Mesendoderm (in vitro differentiated cells): ENCODE results near the gene PDE1C.

Source experiments
- DNase-seq: peaks from one replicate; pipeline ENCODE4 v3.0.0; 2013
- H2AK5ac ChIP-seq: 2 replicates; pipeline ENCODE4 v1.6.1; 2013; ENCODE audit warnings: low read length, inconsistent platforms
- H2BK120ac ChIP-seq: 2 replicates; pipeline ENCODE4 v1.6.1; 2013; ENCODE audit warnings: low read depth, mild to moderate bottlenecking, low read length, moderate library complexity, mixed read lengths
- H2BK15ac ChIP-seq: replicated peaks from 2 replicates; pipeline ENCODE4 v1.6.1; 2013; ENCODE audit warnings: low read depth, mild to moderate bottlenecking, moderate library complexity
- H2BK5ac ChIP-seq: 2 replicates; pipeline ENCODE4 v1.6.1; 2013; ENCODE audit warnings: low read length, inconsistent platforms
- H3K18ac ChIP-seq: 2 replicates; pipeline ENCODE4 v1.6.1; 2013; ENCODE audit warnings: mild to moderate bottlenecking, low read length, mixed read lengths
- H3K23ac ChIP-seq: one replicate; pipeline ENCODE4 v1.6.1; 2013; ENCODE audit warnings: low read length
- H3K27ac ChIP-seq: 2 replicates; pipeline ENCODE4 v1.5.1; 2013; ENCODE audit warnings: low read depth, mild to moderate bottlenecking, inconsistent platforms, low read length, moderate library complexity
- H3K27me3 ChIP-seq: 2 replicates; pipeline ENCODE4 v1.6.1; 2013; ENCODE audit warnings: low read length, control low read depth, mild to moderate bottlenecking, inconsistent platforms; ENCODE audit not compliant: insufficient read depth, poor library complexity
- H3K36me3 ChIP-seq: 2 replicates; pipeline ENCODE4 v1.6.1; 2013; ENCODE audit warnings: low read length, inconsistent platforms; ENCODE audit not compliant: control insufficient read depth, insufficient read depth
- H3K4ac ChIP-seq: one replicate; pipeline ENCODE4 v1.6.1; 2013; ENCODE audit warnings: low read depth, mild to moderate bottlenecking, low read length, moderate library complexity
- H3K4me1 ChIP-seq: 2 replicates; pipeline ENCODE4 v1.6.1; 2013; ENCODE audit warnings: low read depth, low read length, inconsistent platforms; ENCODE audit not compliant: control insufficient read depth
- H3K4me2 ChIP-seq: 2 replicates; pipeline ENCODE4 v1.6.1; 2013; ENCODE audit warnings: low read length
- H3K4me3 ChIP-seq: 2 replicates; pipeline ENCODE4 v1.5.1; 2013; ENCODE audit warnings: mild to moderate bottlenecking, low read length
- H3K56ac ChIP-seq: one replicate; pipeline ENCODE4 v1.6.1; 2013; ENCODE audit warnings: low read length
- H3K79me1 ChIP-seq: 2 replicates; pipeline ENCODE4 v1.6.1; 2013; ENCODE audit warnings: low read length, inconsistent platforms
- H3K79me2 ChIP-seq: 2 replicates; pipeline ENCODE4 v1.6.1; 2013; ENCODE audit warnings: mild to moderate bottlenecking, low read length; ENCODE audit not compliant: control insufficient read depth, insufficient read depth
- H3K9ac ChIP-seq: 2 replicates; pipeline ENCODE4 v1.6.1; 2013; ENCODE audit warnings: low read length, inconsistent platforms
- H4K5ac ChIP-seq: one replicate; pipeline ENCODE4 v1.6.1; 2013; ENCODE audit warnings: low read length
- H4K8ac ChIP-seq: one replicate; pipeline ENCODE4 v1.6.1; 2013; ENCODE audit warnings: low read depth, mild to moderate bottlenecking, control low read depth, low read length, moderate library complexity
- WGBS: extraction: QIAGEN DNeasy Blood & Tissue Kit; methylation state at CpG from one replicate; pipeline ENCODE4 v1.1.7; 2013; ENCODE audit warnings: low lambda C conversion rate, missing lambda C conversion rate; ENCODE audit not compliant: insufficient coverage; ENCODE audit errors: extremely low coverage; 5-methylcytosine and 5-hydroxymethylcytosine counted together

Gene PDE1C

DNA sequence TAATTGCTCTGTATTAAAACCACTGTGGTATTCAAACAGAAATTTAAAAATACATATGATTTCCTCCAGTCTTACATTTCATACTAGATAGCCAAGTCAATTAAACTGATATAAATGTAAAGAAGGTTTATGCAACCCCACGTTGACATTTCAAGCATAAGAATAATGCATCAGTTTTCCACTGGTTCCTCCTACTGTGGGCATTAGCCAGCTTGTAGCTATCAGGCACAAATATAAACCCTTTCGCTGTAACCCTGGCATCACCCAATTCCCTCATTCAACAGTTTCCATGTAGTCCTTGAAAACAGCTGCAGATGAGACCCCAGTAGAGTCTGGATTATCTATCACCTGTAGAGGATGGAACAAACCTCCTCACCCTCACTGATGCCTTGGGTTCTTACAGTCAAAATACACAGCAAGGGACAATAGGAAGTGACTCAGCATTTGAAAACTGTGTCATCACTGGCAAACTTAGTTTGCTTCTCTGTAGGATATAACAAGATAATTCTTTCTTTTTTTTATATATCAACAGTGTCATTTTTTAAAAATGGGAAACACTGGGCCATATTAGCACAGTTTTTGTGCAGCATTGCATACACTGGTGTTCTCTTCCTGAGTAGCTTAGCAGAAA, 113.0 kb downstream of the PDE1C start:
- Histone ChIP-seq H2AK5ac (no peak overlapping the region), H3K4ac (peak overlapping the region; percentile 70), H3K18ac (peak overlapping the region; percentile 80), H3K9ac (no peak overlapping the region), H3K27ac (no peak overlapping the region), H2BK5ac (no peak overlapping the region), H3K23ac (no peak overlapping the region), H3K79me1 (no peaks in the 10 kb centered on the region), H2BK15ac (no peak overlapping the region), H4K8ac (no peak overlapping the region), H3K36me3 (no peaks in the 10 kb centered on the region), H3K79me2 (no peaks in the 10 kb centered on the region), H4K5ac (no peak overlapping the region), H3K4me2 (no peak overlapping the region), H3K4me1 (peaks cover 6% of the 10 kb centered on the region), H3K4me3 (no peak overlapping the region), H3K27me3 (no peaks in the 10 kb centered on the region), H2BK120ac (no peak overlapping the region), H3K56ac (no peak overlapping the region)
- peak; percentile 34 for DNase-seq
- WGBS, result no CpG with 5 or more reads among the region's 2 CpGs

DNA sequence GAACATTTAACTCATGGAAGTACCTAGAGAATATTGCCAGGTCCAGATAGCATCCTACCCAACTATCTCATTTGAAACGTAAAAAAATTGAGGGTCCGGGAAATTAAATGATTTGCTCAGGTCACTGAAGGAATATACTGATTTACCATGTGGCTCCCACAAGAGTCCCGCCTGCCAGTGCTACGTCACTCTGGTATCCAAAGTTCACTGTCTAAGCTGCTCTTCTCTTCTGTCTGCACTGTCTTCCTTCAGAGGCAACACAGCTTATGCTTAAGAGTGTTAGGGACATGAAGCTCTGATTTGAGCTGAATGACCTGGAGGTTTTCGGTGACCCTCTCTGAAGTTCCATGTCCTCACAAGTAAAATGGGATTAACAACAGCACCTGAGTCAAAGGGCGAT, 114.6 kb downstream of the PDE1C start:
- Histone ChIP-seq H3K79me2 (no peaks in the 10 kb centered on the region), H3K23ac (no peak overlapping the region), H3K4me1 (peaks cover 6% of the 10 kb centered on the region), H2AK5ac (no peak overlapping the region), H2BK120ac (no peak overlapping the region), H3K27me3 (no peaks in the 10 kb centered on the region), H4K5ac (no peak overlapping the region), H3K4ac (no peak overlapping the region), H3K27ac (no peak overlapping the region), H3K56ac (no peak overlapping the region), H2BK15ac (no peak overlapping the region), H3K9ac (no peak overlapping the region), H3K79me1 (no peaks in the 10 kb centered on the region), H3K4me2 (no peak overlapping the region), H3K4me3 (no peak overlapping the region), H3K36me3 (no peaks in the 10 kb centered on the region), H2BK5ac (no peak overlapping the region), H4K8ac (no peak overlapping the region), H3K18ac (no peak overlapping the region)
- no peak for DNase-seq
- no CpG with 5 or more reads among the region's 6 CpGs for WGBS

DNA sequence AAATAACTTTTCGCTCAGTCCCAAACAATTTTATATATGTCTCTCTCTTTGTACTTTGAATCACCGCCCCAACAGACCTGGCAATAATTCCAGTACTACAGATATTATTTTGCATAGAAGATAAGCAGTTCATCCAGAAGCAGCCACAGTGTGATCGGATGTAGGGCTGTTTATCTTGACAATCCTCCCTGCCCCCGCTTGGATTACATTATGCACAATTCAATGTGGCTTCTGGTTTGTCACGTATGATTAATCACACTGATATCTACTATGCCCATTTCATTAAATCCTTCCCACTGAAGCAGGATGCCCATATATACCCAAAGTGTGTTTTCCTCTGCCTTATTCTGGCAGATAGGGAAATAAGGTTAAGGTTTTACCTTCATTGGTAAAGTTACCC, 115.2 kb downstream of the PDE1C start:
- H3K79me2 ChIP-seq, result no peaks in the 10 kb centered on the region
- H3K4me2 ChIP-seq, result no peak overlapping the region
- no peak overlapping the region for H3K56ac ChIP-seq
- H3K23ac ChIP-seq, result no peak overlapping the region
- peaks cover 6% of the 10 kb centered on the region for H3K4me1 ChIP-seq
- H2BK120ac ChIP-seq, result no peak overlapping the region
- H2AK5ac ChIP-seq, result no peak overlapping the region
- no peak overlapping the region for H2BK5ac ChIP-seq
- H3K4me3 ChIP-seq, result no peak overlapping the region
- DNase-seq, result no peak
- no peak overlapping the region for H3K27ac ChIP-seq
- no peaks in the 10 kb centered on the region for H3K27me3 ChIP-seq
- no peak overlapping the region for H3K18ac ChIP-seq
- no peak overlapping the region for H3K9ac ChIP-seq
- no peaks in the 10 kb centered on the region for H3K79me1 ChIP-seq
- H4K8ac ChIP-seq, result no peak overlapping the region
- H3K4ac ChIP-seq, result no peak overlapping the region
- no peak overlapping the region for H2BK15ac ChIP-seq
- no peak overlapping the region for H4K5ac ChIP-seq
- WGBS, result no CpG with 5 or more reads among the region's 5 CpGs
- no peaks in the 10 kb centered on the region for H3K36me3 ChIP-seq

DNA sequence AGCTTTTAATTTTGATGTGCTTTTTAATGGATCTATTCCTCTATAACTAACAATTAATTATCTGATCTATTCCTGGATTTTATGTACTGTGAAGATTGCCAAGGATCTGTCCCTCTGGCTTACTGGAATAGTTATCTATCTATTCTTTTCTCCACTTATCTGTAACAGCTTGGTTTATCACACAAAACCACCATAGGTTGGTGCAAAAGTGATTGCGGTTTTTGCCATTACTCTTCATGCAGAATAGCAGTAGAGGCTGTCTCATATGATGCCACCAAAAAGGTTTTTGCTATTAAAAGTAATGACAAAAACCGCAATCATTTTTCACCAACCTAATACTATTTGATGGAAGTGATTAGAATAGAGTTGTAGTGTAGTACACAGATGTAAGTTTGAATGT, 115.7 kb downstream of the PDE1C start:
- no peak overlapping the region for H4K8ac ChIP-seq
- H3K9ac ChIP-seq, result no peak overlapping the region
- no peak overlapping the region for H3K4me2 ChIP-seq
- no CpG with 5 or more reads among the region's 2 CpGs for WGBS
- H3K79me1 ChIP-seq, result no peaks in the 10 kb centered on the region
- H3K4ac ChIP-seq, result no peak overlapping the region
- peak; percentile 56 for DNase-seq
- H2BK120ac ChIP-seq, result no peak overlapping the region
- H3K4me1 ChIP-seq, result peaks cover 6% of the 10 kb centered on the region
- H3K56ac ChIP-seq, result no peak overlapping the region
- H3K27ac ChIP-seq, result no peak overlapping the region
- H3K36me3 ChIP-seq, result no peaks in the 10 kb centered on the region
- H3K79me2 ChIP-seq, result no peaks in the 10 kb centered on the region
- no peaks in the 10 kb centered on the region for H3K27me3 ChIP-seq
- H3K23ac ChIP-seq, result no peak overlapping the region
- no peak overlapping the region for H2BK15ac ChIP-seq
- no peak overlapping the region for H3K18ac ChIP-seq
- H3K4me3 ChIP-seq, result no peak overlapping the region
- no peak overlapping the region for H4K5ac ChIP-seq
- no peak overlapping the region for H2AK5ac ChIP-seq
- H2BK5ac ChIP-seq, result no peak overlapping the region

DNA sequence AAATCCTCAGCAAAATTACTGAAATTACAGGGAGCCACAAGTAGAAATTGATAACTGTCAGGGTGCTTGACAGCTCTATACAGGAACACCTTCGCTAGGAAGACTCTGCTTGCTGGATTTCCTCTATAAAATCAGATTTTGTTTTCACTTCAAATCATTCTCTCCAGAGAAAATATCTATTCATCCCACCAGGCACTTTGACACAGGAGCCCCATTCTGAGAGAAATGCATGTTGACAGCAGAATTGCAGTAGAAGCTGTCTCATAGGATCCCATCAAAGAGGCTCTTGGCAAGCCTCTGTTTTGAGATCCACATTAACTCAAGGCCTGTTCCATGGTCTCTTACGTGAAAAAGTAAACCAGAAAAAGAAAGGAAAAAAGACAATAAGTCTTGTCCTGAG, 116.8 kb downstream of the PDE1C start:
- Histone ChIP-seq H3K27me3 (no peaks in the 10 kb centered on the region), H3K18ac (no peak overlapping the region), H3K79me2 (no peaks in the 10 kb centered on the region), H3K23ac (no peak overlapping the region), H3K4ac (no peak overlapping the region), H3K4me1 (peaks cover 6% of the 10 kb centered on the region), H2AK5ac (no peak overlapping the region), H3K4me2 (no peak overlapping the region), H4K5ac (no peak overlapping the region), H3K4me3 (no peak overlapping the region), H3K27ac (no peak overlapping the region), H2BK15ac (no peak overlapping the region), H3K79me1 (no peaks in the 10 kb centered on the region), H4K8ac (no peak overlapping the region), H3K9ac (no peak overlapping the region), H2BK5ac (no peak overlapping the region), H3K56ac (no peak overlapping the region), H2BK120ac (no peak overlapping the region), H3K36me3 (no peaks in the 10 kb centered on the region)
- no CpG with 5 or more reads among the region's 2 CpGs for WGBS
- DNase-seq, result no peak

DNA sequence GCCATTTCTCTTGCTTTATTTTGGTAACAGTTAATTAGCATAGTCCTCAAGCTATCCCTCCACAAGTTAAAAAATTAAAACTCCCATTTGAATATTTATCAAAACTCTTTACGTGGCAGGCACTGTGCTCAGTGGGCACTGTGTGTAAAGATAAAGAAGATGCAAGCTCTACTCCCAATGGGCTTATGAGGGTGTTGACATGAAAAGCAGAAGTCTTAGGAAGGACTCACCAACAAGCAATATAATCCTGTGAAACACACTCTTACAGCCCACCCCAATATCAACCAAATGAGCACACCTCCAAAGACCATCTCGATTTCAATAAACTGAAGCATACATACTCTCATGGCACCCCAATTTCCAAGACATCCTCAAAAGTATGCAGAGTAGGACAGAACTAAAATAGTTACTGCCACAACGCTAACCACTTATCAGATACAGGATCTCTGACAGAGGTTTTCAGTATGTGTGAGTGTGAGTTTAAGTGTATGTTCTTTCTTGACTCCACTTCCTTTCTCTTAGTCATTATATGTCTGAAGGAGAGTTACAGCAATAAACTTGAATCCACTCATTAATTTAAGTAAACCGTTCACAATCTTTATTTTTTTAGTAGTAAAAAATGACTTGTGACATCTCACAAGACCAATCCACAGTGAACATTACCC, 120.0 kb downstream of the PDE1C start:
- Histone ChIP-seq H4K5ac (no peak overlapping the region), H3K56ac (no peak overlapping the region), H2BK5ac (no peak overlapping the region), H3K4me1 (peaks cover 4% of the 10 kb centered on the region), H2AK5ac (no peak overlapping the region), H3K27me3 (no peaks in the 10 kb centered on the region), H3K4ac (no peak overlapping the region), H3K9ac (no peak overlapping the region), H3K4me2 (no peak overlapping the region), H3K36me3 (no peaks in the 10 kb centered on the region), H2BK15ac (no peak overlapping the region), H4K8ac (no peak overlapping the region), H3K23ac (no peak overlapping the region), H3K18ac (no peak overlapping the region), H2BK120ac (no peak overlapping the region), H3K79me1 (no peaks in the 10 kb centered on the region), H3K27ac (no peak overlapping the region), H3K79me2 (no peaks in the 10 kb centered on the region), H3K4me3 (no peak overlapping the region)
- WGBS, result no CpG with 5 or more reads among the region's 4 CpGs
- DNase-seq, result no peak
